Bronchial epithelial cell (primary cell): ENCODE data around the gene ZBP1. TPM values are rescaled to one million over a fixed set of nuclear protein-coding genes. Genes with fewer than 3 reads are reported as not detected.
A peak's percentile ranks its signal among the peaks of the same experiment; 100 is the strongest.

Source experiments
- DNase-seq: peaks from one replicate; pipeline ENCODE4 v3.0.0-alpha.2; 2010; ENCODE audit warnings: low read depth
- FAIRE-seq: peaks from 2 replicates; lab custom pipeline; 2011; peaks lifted over from hg19 to GRCh38; lab: Jason Lieb, UNC
- H3K27me3 ChIP-seq: 2 replicates; pipeline ENCODE4 v1.5.1; 2011; ENCODE audit warnings: low read length; ENCODE audit not compliant: control insufficient read depth, insufficient read depth
- H3K36me3 ChIP-seq: 2 replicates; pipeline ENCODE4 v1.5.1; 2011; ENCODE audit warnings: low read length; ENCODE audit not compliant: control insufficient read depth, insufficient read depth
- H3K4me3 ChIP-seq: 2 replicates; pipeline ENCODE4 v1.5.1; 2011; ENCODE audit warnings: mild to moderate bottlenecking, low read depth, low read length, control low read depth
- total RNA-seq: library from RNA; depleted of rRNA; stranded (reverse); fragments of >200 nt; gene quantifications from 2 replicates; pipeline ENCODE4 v1.2.1, GENCODE V29; 2014
- TF ChIP-seq, protein P1 (sequence below): IDR thresholded peaks from 2 replicates; pipeline ENCODE4 v1.5.1; 2011; ENCODE audit warnings: mild to moderate bottlenecking, moderate library complexity, low read length, control low read depth, inconsistent platforms; ENCODE audit not compliant: insufficient read depth, severe bottlenecking

Gene ZBP1
- total RNA-seq, 1 donor from 2014 or later: not detected

GRCh38 chr20:57656252-57656820 is 36.1 kb upstream of the ZBP1 start:
- DNase-seq (no peak), FAIRE-seq (no peak)
- peaks cover 41% of the 10 kb centered on the region for H3K36me3 ChIP-seq
- TF ChIP-seq, protein P1, sequence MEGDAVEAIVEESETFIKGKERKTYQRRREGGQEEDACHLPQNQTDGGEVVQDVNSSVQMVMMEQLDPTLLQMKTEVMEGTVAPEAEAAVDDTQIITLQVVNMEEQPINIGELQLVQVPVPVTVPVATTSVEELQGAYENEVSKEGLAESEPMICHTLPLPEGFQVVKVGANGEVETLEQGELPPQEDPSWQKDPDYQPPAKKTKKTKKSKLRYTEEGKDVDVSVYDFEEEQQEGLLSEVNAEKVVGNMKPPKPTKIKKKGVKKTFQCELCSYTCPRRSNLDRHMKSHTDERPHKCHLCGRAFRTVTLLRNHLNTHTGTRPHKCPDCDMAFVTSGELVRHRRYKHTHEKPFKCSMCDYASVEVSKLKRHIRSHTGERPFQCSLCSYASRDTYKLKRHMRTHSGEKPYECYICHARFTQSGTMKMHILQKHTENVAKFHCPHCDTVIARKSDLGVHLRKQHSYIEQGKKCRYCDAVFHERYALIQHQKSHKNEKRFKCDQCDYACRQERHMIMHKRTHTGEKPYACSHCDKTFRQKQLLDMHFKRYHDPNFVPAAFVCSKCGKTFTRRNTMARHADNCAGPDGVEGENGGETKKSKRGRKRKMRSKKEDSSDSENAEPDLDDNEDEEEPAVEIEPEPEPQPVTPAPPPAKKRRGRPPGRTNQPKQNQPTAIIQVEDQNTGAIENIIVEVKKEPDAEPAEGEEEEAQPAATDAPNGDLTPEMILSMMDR: no peak
- H3K4me3 ChIP-seq: no peak overlapping the region
- H3K27me3 ChIP-seq: no peaks in the 10 kb centered on the region

- no peak for FAIRE-seq
- peaks cover 41% of the 10 kb centered on the region for H3K36me3 ChIP-seq
- no peaks in the 10 kb centered on the region for H3K27me3 ChIP-seq
- H3K4me3 ChIP-seq: no peak overlapping the region
- no peak for DNase-seq
- TF ChIP-seq, protein P1: no peak
Measured at GRCh38 chr20:57655809-57656155, 35.6 kb upstream of the ZBP1 start.

DNA sequence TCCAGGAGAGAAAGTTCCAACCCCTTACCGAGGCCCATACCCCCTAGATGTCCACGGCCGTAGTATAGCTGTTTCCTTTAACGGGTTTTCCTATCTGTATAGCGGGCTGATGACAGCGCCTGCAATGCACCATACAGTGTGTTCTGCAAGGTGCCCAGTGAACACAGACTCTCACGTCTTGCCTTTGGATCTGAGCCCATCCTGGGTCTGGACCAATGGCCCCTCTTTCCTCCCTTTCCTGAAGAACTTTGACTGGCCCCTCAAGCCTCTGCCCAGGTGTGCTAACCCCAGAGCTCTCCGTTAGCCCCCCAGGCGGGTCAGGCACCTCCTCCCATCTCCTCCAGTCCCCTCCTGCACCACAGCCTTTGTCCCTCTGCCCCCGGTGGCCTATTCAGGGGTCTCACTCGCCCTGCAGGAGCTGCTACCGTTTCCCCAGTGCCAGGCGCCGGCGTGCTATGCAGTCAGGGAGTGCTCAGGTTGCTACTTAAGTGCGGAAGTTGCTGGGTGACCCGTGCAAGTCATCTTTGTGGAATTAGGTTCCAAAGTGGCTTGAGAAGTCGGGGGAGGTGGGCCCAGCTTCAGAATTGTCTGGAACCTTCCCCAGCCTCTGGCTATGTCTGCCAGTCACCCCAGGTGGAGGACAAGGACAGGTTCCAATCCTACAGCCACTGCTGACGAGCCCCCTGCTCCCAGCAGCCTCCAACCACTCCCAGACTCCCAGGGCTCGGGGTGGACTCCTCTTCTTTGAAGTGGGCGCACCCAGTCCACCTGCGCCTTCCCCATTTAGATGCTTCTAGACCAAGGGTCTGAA is 35.0 kb upstream of the ZBP1 start:
- FAIRE-seq: no peak
- Histone ChIP-seq H3K4me3 (no peak overlapping the region), H3K27me3 (no peaks in the 10 kb centered on the region), H3K36me3 (peaks cover 42% of the 10 kb centered on the region)
- DNase-seq: no peak
- TF ChIP-seq, protein P1: no peak

DNA sequence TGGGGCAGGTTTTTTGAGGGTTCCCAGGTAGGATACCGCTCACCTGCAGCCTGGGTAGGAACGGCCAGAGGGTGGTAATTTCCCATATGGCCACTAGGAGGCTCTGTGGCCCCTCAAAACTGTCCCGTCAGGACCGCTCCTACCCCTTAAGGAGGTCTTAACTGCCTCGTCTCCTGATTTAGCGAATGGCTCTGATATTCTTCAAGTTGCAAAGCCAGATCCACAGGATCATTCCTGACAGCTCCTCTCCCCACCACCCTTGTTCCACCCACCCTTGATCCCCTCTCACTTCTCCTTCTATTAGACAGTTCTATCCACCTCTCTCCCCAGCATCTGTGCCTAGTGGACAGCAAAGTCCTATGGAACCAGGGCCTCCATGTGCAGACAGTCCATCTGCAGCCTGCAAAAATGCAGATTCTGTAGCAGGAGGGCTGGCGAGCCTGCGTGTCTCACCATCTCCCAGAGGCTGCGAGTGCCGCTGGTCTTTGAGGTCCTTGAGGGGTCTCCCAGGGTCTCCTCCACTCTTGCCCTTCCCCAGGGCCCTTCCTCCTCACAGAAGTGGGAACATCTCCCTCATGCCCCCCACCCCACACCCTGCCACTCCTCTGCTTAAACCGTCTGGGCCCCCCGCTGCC is 34.3 kb upstream of the ZBP1 start:
- FAIRE-seq (peak; percentile 72), DNase-seq (peak; percentile 45)
- Histone ChIP-seq H3K36me3 (peaks cover 36% of the 10 kb centered on the region), H3K27me3 (no peaks in the 10 kb centered on the region), H3K4me3 (no peak overlapping the region)
- TF ChIP-seq, protein P1: peak; percentile 87

DNA sequence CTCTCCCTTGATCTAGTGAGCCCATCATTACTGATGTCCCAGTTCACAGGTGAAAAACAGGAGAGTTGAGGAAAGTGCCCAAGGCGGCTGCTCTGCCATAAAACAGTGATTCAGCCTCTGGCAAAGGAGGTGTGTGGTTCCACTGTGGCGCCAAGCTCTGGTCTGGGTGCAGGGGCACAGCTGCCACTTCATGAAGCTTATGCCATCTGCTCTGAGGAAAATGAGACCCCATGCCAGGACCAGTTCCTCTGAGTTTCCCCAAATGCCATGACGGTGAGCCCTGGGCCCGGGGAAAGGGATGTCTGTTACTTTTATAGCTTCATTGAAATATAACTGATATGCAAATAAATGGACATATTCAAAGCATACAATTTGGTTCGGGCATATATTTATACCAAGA is 33.7 kb upstream of the ZBP1 start:
- TF ChIP-seq, protein P1: no peak
- no peak for FAIRE-seq
- Histone ChIP-seq H3K36me3 (peaks cover 31% of the 10 kb centered on the region), H3K27me3 (no peaks in the 10 kb centered on the region), H3K4me3 (no peak overlapping the region)
- no peak for DNase-seq
